A549 (cell line): Measurements from ENCODE around the gene CD70. TPM values are rescaled to one million over a fixed set of nuclear protein-coding genes. Genes with fewer than 3 reads are reported as not detected.
"Not testable (repeated sequence)": the region's sequence is repeated elsewhere in the genome, so short reads cannot be mapped to it uniquely, and the experiment has no call there.

Source experiments
- ATAC-seq, 2 experiments: fragments of 200-7000 bp in 1 of 2; fragments of >200 bp in 1 of 2; cut with Nextera tagmentation in 1 of 2; cut with Tn5 transposase in 1 of 2; 3 replicates each; pipeline versions ENCODE4 v1.8.0 to v1.9.1; 2018 to 2020; ENCODE audit warnings: mild to moderate bottlenecking in 1 of 2, moderate library complexity in 1 of 2
- CTCF ChIA-PET: fragments of 300-600 bp; sonication (Branson Sonifier 250); formaldehyde crosslinking; extraction: SDS; loops from one replicate; lab custom pipeline; 2021; ENCODE audit warnings: antibody characterized with exemption, inconsistent platforms; lab: Yijun Ruan, JAX
- POLR2A ChIA-PET: fragments of 350-600 bp; formaldehyde crosslinking; extraction: SDS; loops from one replicate; lab custom pipeline; 2021; ENCODE audit warnings: antibody characterized with exemption, inconsistent platforms; lab: Yijun Ruan, JAX
- DNase-seq, 2 experiments: peaks; one replicate each; pipeline versions ENCODE4 v3.0.0 to v3.0.0-alpha.2; 2011 to 2016; ENCODE audit warnings: low read depth in 1 of 2, low spot score in 1 of 2
- FAIRE-seq: peaks from 2 replicates; lab custom pipeline; 2011; peaks lifted over from hg19 to GRCh38; lab: Jason Lieb, UNC
- H3K27ac ChIP-seq, 2 experiments: fragments of >200 bp; sonication (Bioruptor Twin); formaldehyde crosslinking; 3 replicates each; pipeline ENCODE4 v1.5.1; 2016 to 2017
- H3K4me1 ChIP-seq: fragments of >200 bp; sonication (Bioruptor Twin); formaldehyde crosslinking; 3 replicates; pipeline ENCODE4 v1.6.1; 2016
- H3K4me2 ChIP-seq: fragments of >200 bp; sonication (Bioruptor Twin); formaldehyde crosslinking; 3 replicates; pipeline ENCODE4 v1.6.1; 2016
- H3K4me3 ChIP-seq: fragments of >200 bp; sonication (Bioruptor Twin); formaldehyde crosslinking; 3 replicates; pipeline ENCODE4 v1.5.1; 2016
- H3K9me3 ChIP-seq: fragments of >200 bp; sonication (Bioruptor Twin); formaldehyde crosslinking; 3 replicates; pipeline ENCODE4 v1.6.1; 2016
- ATOH8 ChIP-seq: fragments of 250-450 bp; sonication (Bioruptor Pico); IDR thresholded peaks from 2 replicates; pipeline ENCODE4 v1.5.0; 2020; ENCODE audit warnings: low read depth, mild to moderate bottlenecking, moderate library complexity
- BCL3 ChIP-seq: fragments of >200 bp; sonication (Bioruptor Twin); formaldehyde crosslinking; IDR thresholded peaks from 3 replicates; pipeline ENCODE4 v1.6.1; 2016
- BHLHE40 ChIP-seq: IDR thresholded peaks from 2 replicates; pipeline ENCODE4 v1.6.1; 2012; ENCODE audit warnings: low read depth, low read length, inconsistent platforms
- CEBPB ChIP-seq, 2 experiments: fragments of >200 bp in 1 of 2; sonication (Bioruptor Twin) in 1 of 2; formaldehyde crosslinking in 1 of 2; IDR thresholded peaks; 2 replicates each; pipeline ENCODE4 v1.6.1; 2012 to 2016
- E2F6 ChIP-seq: IDR thresholded peaks from 2 replicates; pipeline ENCODE4 v1.6.1; 2012; ENCODE audit warnings: low read depth, borderline replicate concordance
- EHMT2 ChIP-seq: fragments of 200-600 bp; sonication (generic); IDR thresholded peaks from 2 replicates; pipeline ENCODE4 v1.6.1; 2016; ENCODE audit warnings: antibody characterized with exemption, low read depth, mild to moderate bottlenecking, moderate library complexity
- ELK1 ChIP-seq: fragments of 150-350 bp; IDR thresholded peaks from 2 replicates; pipeline ENCODE4 v1.6.1; 2014; ENCODE audit warnings: low read depth, mild to moderate bottlenecking, low read length
- EP300 ChIP-seq, 2 experiments: fragments of >200 bp; sonication (Bioruptor Twin); formaldehyde crosslinking; IDR thresholded peaks; 2 replicates in 1 of 2; 3 replicates in 1 of 2; pipeline ENCODE4 v1.6.1; 2016 to 2017
- ESRRA ChIP-seq: fragments of 150-350 bp; IDR thresholded peaks from 2 replicates; pipeline ENCODE4 v1.6.1; 2014; ENCODE audit warnings: mild to moderate bottlenecking, low read length, borderline replicate concordance
- FOSL2 ChIP-seq, 2 experiments: fragments of 450-650 bp in 1 of 2; fragments of >200 bp in 1 of 2; sonication (Bioruptor Twin) in 1 of 2; formaldehyde crosslinking; IDR thresholded peaks; 2 replicates each; pipeline versions ENCODE4 v1.5.0 to v1.6.1; 2016 to 2020; ENCODE audit warnings: mild to moderate bottlenecking in 1 of 2, moderate library complexity in 1 of 2
- HMGXB4 ChIP-seq: fragments of 250-450 bp; sonication (Bioruptor Pico); IDR thresholded peaks from 2 replicates; pipeline ENCODE4 v1.5.0; 2021; ENCODE audit warnings: mild to moderate bottlenecking, moderate library complexity, borderline replicate concordance
- MYC ChIP-seq: IDR thresholded peaks from 2 replicates; pipeline ENCODE4 v1.6.1; 2012; ENCODE audit warnings: mild to moderate bottlenecking, inconsistent platforms, low read length, improper control_type of control experiment, borderline replicate concordance
- NPAS2 ChIP-seq: fragments of 250-450 bp; sonication (Bioruptor Pico); IDR thresholded peaks from 2 replicates; pipeline ENCODE4 v1.8.0; 2022; ENCODE audit warnings: mild to moderate bottlenecking, moderate library complexity, borderline replicate concordance
- PHF8 ChIP-seq: fragments of 200-600 bp; sonication (generic); IDR thresholded peaks from 2 replicates; pipeline ENCODE4 v1.6.1; 2016; ENCODE audit warnings: low read depth, mild to moderate bottlenecking, antibody characterized with exemption, moderate library complexity, borderline replicate concordance
- RAD21 ChIP-seq, 2 experiments: fragments of >200 bp in 1 of 2; sonication (Bioruptor Twin) in 1 of 2; formaldehyde crosslinking in 1 of 2; IDR thresholded peaks in 1 of 2; conservative IDR thresholded peaks in 1 of 2; 2 replicates in 1 of 2; 3 replicates in 1 of 2; pipeline ENCODE4 v1.6.1; 2012 to 2018; ENCODE audit warnings: inconsistent platforms in 1 of 2
- SMC3 ChIP-seq: fragments of >200 bp; sonication (Bioruptor Twin); formaldehyde crosslinking; IDR thresholded peaks from 3 replicates; pipeline ENCODE4 v1.6.1; 2018; ENCODE audit warnings: inconsistent platforms
- TP53 ChIP-seq: fragments of 250-450 bp; sonication (Bioruptor Pico); IDR thresholded peaks from 2 replicates; pipeline ENCODE4 v1.5.0; 2021; ENCODE audit warnings: mild to moderate bottlenecking, moderate library complexity
- ZFP36 ChIP-seq: fragments of 450-650 bp; IDR thresholded peaks from 2 replicates; pipeline ENCODE4 v1.6.1; 2014; ENCODE audit warnings: borderline replicate concordance; ENCODE audit not compliant: partially characterized antibody
- WGBS: methylation state at CpG from one replicate; pipeline ENCODE4 v1.1.6; 2017; ENCODE audit errors: missing lambda C conversion rate; 5-methylcytosine and 5-hydroxymethylcytosine counted together
- polyA plus RNA-seq, 4 experiments: library from polyadenylated mRNA; depleted of rRNA in 3 of 4; stranded (reverse); fragments of >200 nt; fragmentation: RNase III in 1 of 4; extraction: RNeasy Plus Mini Kit Qiagen cat#74134 plus additional on column Dnase treatment in 1 of 4; gene quantifications; 2 replicates in 3 of 4; 3 replicates in 1 of 4; pipeline ENCODE4 v1.2.3, GENCODE V29; 2011 to 2017

The CD70 gene
- polyA plus RNA-seq, 2 of the 4 experiments (the other 2 are of a cell fraction), result 7.7 to 35.7 TPM

GRCh38 chr19:6604906-6605305, 14.0 kb upstream of the CD70 start:
- whole genome bisulfite sequencing, result 96% methylated on average over 11 of the region's 11 CpGs
- Histone ChIP-seq H3K4me3 (no peak overlapping the region), H3K4me2 (no peak overlapping the region), H3K27ac (no peak overlapping the region), H3K9me3 (no peaks in the 10 kb centered on the region), H3K4me1 (no peaks in the 10 kb centered on the region; the same call in 1 of the 3 replicates)
- DNase-seq, result no peak
- POLR2A ChIA-PET, result interaction anchor here (1.6 kb wide), 1 partner anchor 74 kb away, joined by 7 read pairs; the partner anchor contains the start of gene TNFSF9
- TF ChIP-seq BHLHE40 (no peak), RAD21 (conservative IDR thresholded peaks at IDR 0.05 in 1 of 2, IDR thresholded peaks at IDR 0.05 in 1 of 2) (no peak), ZFP36 (no peak), CEBPB (IDR thresholded peaks at IDR 0.05) (no peak), PHF8 (no peak)
- no peak for FAIRE-seq
- no peak for ATAC-seq
- CTCF ChIA-PET, result interaction anchor here (0.7 to 3.5 kb wide), 4 partner anchors 13 to 123 kb away, joined by 3 to 13 read pairs (median 5); no protein-coding TSS in a partner anchor

GRCh38 chr19:6602729-6603114, 11.8 kb upstream of the CD70 start:
- H3K4me3 ChIP-seq, result no peak overlapping the region
- FAIRE-seq (no peak), ATAC-seq (no peak)
- no peaks in the 10 kb centered on the region for H3K9me3 ChIP-seq
- POLR2A ChIA-PET, result no interaction called here
- H3K4me2 ChIP-seq, result no peak overlapping the region; the same call in 2 of the 3 replicates
- TF ChIP-seq E2F6 (no peak), ELK1 (no peak), HMGXB4 (CRISPR knock-in tag) (no peak), NPAS2 (CRISPR knock-in tag) (no peak), MYC (no peak), EHMT2 (no peak), SMC3 (no peak), FOSL2 (IDR thresholded peaks at IDR 0.05) (no peak), FOSL2 (CRISPR knock-in tag; IDR thresholded peaks at IDR 0.05) (no peak), TP53 (no peak), ATOH8 (CRISPR knock-in tag) (no peak), ESRRA (no peak), RAD21 (conservative IDR thresholded peaks at IDR 0.05 in 1 of 2, IDR thresholded peaks at IDR 0.05 in 1 of 2) (no peak), BCL3 (no peak), CEBPB (IDR thresholded peaks at IDR 0.05) (no peak), EP300 (IDR thresholded peaks at IDR 0.05) (no peak)
- TF ChIP-seq, all 56 proteins: peak for 0
- no peak overlapping the region for H3K27ac ChIP-seq
- DNase-seq, result no peak
- CTCF ChIA-PET, result interaction anchor here (1.3 to 3.5 kb wide), 2 partner anchors 29 to 261 kb away, joined by 5 to 13 read pairs; no protein-coding TSS in a partner anchor
- H3K4me1 ChIP-seq, result no peaks in the 10 kb centered on the region; the same call in 1 of the 3 replicates
- 76% methylated on average over 5 of the region's 5 CpGs for WGBS

GRCh38 chr19:6601537-6602052, 10.6 kb upstream of the CD70 start:
- DNase-seq, H3K4me2 ChIP-seq, H3K4me1 ChIP-seq, H3K9me3 ChIP-seq, ATAC-seq, FAIRE-seq, H3K4me3 ChIP-seq, H3K27ac ChIP-seq: not testable (repeated sequence)
- ChIA-PET POLR2A (interaction anchor here (0.7 kb wide), 1 partner anchor 68 kb away, joined by 3 read pairs; no protein-coding TSS in a partner anchor), CTCF (interaction anchor here (1.3 kb wide), 2 partner anchors 31 to 262 kb away, joined by 5 read pairs; no protein-coding TSS in a partner anchor)
- 84% methylated on average over 15 of the region's 15 CpGs for WGBS

GRCh38 chr19:6600951-6601536, 10.1 kb upstream of the CD70 start:
- WGBS, result 83% methylated on average over 10 of the region's 10 CpGs
- not testable (repeated sequence) for H3K4me3 ChIP-seq, ATAC-seq, FAIRE-seq, H3K9me3 ChIP-seq, H3K4me1 ChIP-seq, H3K27ac ChIP-seq, DNase-seq, H3K4me2 ChIP-seq
- ChIA-PET POLR2A (interaction anchor here (1.8 kb wide), 1 partner anchor 70 kb away, joined by 5 read pairs; the partner anchor contains the start of gene TNFSF9), CTCF (interaction anchor here (1.3 kb wide), 1 partner anchor 32 kb away, joined by 5 read pairs; no protein-coding TSS in a partner anchor)
